ENCODE results near the gene SH2D3C.

DNA sequence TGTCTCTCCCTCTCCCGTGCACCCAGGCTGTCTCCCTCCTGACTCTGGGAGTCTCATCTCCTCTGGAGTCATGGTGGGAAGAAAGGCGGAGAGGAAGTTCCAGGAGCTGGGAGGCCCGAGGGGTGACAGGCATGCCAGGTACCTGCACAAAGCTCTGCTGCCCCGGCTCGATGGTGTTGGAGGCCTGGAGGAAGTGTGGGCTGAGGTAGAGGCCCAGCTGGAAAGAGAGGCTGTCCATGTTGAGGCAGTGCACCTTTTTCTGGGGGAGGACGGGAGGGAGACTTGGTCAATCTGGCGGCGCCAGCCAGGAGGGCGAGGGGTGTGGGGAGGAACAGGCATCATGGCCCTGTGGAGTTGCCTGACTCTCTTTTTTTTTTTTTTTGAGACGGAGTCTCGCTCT lies 40.1 kb upstream of the SH2D3C start:
- TF ChIP-seq RAD21 (conservative IDR thresholded peaks at IDR 0.05), result no peak
- no peak for TF ChIP-seq EP300 (conservative IDR thresholded peaks at IDR 0.05; ENCODE audit: poor library complexity, severe bottlenecking)
- TF ChIP-seq, protein P1, sequence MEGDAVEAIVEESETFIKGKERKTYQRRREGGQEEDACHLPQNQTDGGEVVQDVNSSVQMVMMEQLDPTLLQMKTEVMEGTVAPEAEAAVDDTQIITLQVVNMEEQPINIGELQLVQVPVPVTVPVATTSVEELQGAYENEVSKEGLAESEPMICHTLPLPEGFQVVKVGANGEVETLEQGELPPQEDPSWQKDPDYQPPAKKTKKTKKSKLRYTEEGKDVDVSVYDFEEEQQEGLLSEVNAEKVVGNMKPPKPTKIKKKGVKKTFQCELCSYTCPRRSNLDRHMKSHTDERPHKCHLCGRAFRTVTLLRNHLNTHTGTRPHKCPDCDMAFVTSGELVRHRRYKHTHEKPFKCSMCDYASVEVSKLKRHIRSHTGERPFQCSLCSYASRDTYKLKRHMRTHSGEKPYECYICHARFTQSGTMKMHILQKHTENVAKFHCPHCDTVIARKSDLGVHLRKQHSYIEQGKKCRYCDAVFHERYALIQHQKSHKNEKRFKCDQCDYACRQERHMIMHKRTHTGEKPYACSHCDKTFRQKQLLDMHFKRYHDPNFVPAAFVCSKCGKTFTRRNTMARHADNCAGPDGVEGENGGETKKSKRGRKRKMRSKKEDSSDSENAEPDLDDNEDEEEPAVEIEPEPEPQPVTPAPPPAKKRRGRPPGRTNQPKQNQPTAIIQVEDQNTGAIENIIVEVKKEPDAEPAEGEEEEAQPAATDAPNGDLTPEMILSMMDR (IDR thresholded peaks at IDR 0.05; ENCODE audit: poor library complexity, severe bottlenecking), result no peak
- TF ChIP-seq EZH2 (IDR thresholded peaks at IDR 0.05; ENCODE audit: borderline replicate concordance, insufficient read depth, low read length, poor library complexity, severe bottlenecking), result no peak
- no peak for TF ChIP-seq MXI1 (conservative IDR thresholded peaks at IDR 0.05; ENCODE audit: poor library complexity, severe bottlenecking)
- TF ChIP-seq, protein P2, sequence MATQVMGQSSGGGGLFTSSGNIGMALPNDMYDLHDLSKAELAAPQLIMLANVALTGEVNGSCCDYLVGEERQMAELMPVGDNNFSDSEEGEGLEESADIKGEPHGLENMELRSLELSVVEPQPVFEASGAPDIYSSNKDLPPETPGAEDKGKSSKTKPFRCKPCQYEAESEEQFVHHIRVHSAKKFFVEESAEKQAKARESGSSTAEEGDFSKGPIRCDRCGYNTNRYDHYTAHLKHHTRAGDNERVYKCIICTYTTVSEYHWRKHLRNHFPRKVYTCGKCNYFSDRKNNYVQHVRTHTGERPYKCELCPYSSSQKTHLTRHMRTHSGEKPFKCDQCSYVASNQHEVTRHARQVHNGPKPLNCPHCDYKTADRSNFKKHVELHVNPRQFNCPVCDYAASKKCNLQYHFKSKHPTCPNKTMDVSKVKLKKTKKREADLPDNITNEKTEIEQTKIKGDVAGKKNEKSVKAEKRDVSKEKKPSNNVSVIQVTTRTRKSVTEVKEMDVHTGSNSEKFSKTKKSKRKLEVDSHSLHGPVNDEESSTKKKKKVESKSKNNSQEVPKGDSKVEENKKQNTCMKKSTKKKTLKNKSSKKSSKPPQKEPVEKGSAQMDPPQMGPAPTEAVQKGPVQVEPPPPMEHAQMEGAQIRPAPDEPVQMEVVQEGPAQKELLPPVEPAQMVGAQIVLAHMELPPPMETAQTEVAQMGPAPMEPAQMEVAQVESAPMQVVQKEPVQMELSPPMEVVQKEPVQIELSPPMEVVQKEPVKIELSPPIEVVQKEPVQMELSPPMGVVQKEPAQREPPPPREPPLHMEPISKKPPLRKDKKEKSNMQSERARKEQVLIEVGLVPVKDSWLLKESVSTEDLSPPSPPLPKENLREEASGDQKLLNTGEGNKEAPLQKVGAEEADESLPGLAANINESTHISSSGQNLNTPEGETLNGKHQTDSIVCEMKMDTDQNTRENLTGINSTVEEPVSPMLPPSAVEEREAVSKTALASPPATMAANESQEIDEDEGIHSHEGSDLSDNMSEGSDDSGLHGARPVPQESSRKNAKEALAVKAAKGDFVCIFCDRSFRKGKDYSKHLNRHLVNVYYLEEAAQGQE (IDR thresholded peaks at IDR 0.05; ENCODE audit: borderline replicate concordance), result no peak
- TF ChIP-seq SMC3 (conservative IDR thresholded peaks at IDR 0.05; ENCODE audit: poor library complexity), result no peak
